SU-DHL-6 (cell line): ENCODE results near the gene POC1A.

Experiments used
- EZH2phosphoT487 ChIP-seq: fragments of 200-600 bp; sonication (generic), shearing (Covaris generic); conservative IDR thresholded peaks from 2 replicates; pipeline ENCODE4 v1.6.1; 2018; ENCODE audit warnings: mild to moderate bottlenecking, antibody characterized with exemption, low read length, moderate library complexity, mixed read lengths
- TF ChIP-seq, protein P1 (sequence below): fragments of 200-600 bp; sonication (generic); IDR thresholded peaks from one replicate; pipeline ENCODE4 v1.5.1; 2017; ENCODE audit warnings: antibody characterized with exemption, mild to moderate bottlenecking, low read length, moderate library complexity; ENCODE audit not compliant: insufficient read depth, poor library complexity, severe bottlenecking

DNA sequence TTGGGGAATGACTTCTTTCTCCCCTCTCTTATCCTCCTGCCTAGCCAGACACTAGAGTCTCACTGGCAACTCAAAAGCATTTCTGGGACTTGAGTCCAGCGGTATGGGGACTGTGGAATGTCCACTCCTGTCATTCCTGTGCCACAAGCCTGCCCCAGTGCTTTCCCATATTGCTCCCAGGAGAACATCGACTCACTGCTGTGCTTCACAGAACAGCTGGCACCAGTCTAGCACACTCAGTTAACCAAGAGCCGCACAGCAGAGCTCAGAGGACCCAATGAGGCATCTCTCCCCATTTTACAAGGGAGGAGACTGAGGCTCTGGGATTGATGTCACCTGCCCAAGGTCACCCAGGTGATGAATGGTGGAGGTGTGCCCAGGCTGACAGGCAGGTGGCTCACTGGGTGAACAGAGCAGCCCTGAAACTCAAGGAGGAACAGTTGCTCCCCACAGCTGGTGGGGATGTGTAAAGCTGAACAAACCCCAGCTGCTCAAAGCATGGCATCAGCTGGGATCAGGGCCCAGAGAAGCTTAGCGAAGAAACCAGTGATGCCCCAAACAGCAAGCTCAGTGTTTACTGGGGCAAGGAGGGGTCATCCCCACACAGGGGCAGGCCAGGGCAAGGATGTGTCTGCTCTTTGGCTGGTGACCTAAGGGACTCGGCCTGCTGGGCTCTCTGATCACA lies 62.5 kb downstream of the POC1A start:
- TF ChIP-seq, protein P1, sequence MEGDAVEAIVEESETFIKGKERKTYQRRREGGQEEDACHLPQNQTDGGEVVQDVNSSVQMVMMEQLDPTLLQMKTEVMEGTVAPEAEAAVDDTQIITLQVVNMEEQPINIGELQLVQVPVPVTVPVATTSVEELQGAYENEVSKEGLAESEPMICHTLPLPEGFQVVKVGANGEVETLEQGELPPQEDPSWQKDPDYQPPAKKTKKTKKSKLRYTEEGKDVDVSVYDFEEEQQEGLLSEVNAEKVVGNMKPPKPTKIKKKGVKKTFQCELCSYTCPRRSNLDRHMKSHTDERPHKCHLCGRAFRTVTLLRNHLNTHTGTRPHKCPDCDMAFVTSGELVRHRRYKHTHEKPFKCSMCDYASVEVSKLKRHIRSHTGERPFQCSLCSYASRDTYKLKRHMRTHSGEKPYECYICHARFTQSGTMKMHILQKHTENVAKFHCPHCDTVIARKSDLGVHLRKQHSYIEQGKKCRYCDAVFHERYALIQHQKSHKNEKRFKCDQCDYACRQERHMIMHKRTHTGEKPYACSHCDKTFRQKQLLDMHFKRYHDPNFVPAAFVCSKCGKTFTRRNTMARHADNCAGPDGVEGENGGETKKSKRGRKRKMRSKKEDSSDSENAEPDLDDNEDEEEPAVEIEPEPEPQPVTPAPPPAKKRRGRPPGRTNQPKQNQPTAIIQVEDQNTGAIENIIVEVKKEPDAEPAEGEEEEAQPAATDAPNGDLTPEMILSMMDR: no peak
- no peak for TF ChIP-seq EZH2phosphoT487
